Panc1 (cell line): ENCODE measurements around the gene PRKCQ. TPM values are rescaled to one million over a fixed set of nuclear protein-coding genes. Genes with fewer than 3 reads are reported as not detected.

ENCODE experiments used
- ATAC-seq: fragments of 200-7000 bp; cut with Tn5 transposase; 2 replicates; pipeline ENCODE4 v1.9.1; 2020; ENCODE audit warnings: mild to moderate bottlenecking, moderate library complexity
- BruUV-seq: library from RNA; stranded (reverse); fragments of 400-500 nt; replicated peaks from 2 replicates; lab custom pipeline; 2021; lab: Mats Ljungman, UMichigan
- CTCF ChIA-PET: fragments of 300-600 bp; sonication (Branson Sonifier 250); formaldehyde crosslinking; loops from one replicate; lab custom pipeline; 2022; ENCODE audit warnings: antibody characterized with exemption; lab: Charles Lee
- POLR2A ChIA-PET: fragments of 300-600 bp; sonication (Branson Sonifier 250); formaldehyde crosslinking; loops from one replicate; lab custom pipeline; 2022; ENCODE audit warnings: antibody characterized with exemption; lab: Charles Lee
- DNase-seq: peaks from one replicate; pipeline ENCODE4 v3.0.0-alpha.2; 2010; ENCODE audit warnings: low read depth, low spot score
- H3K27ac ChIP-seq: 2 replicates; pipeline ENCODE4 v1.5.1; 2011; ENCODE audit warnings: mild to moderate bottlenecking, low read length, inconsistent platforms
- H3K27me3 ChIP-seq: fragments of 200-500 bp; sonication (Bioruptor generic); 2 replicates; pipeline ENCODE4 v1.6.0; 2014; ENCODE audit warnings: low read length, inconsistent platforms; ENCODE audit not compliant: control insufficient read depth, insufficient read depth
- H3K36me3 ChIP-seq: fragments of 200-500 bp; sonication (Bioruptor generic); 2 replicates; pipeline ENCODE4 v1.5.1; 2014; ENCODE audit warnings: inconsistent platforms, mild to moderate bottlenecking, low read length, moderate library complexity; ENCODE audit not compliant: control insufficient read depth, insufficient read depth
- H3K4me1 ChIP-seq: 2 replicates; pipeline ENCODE4 v1.5.1; 2011; ENCODE audit warnings: inconsistent platforms, mild to moderate bottlenecking, low read length, moderate library complexity; ENCODE audit not compliant: control insufficient read depth, insufficient read depth
- H3K4me3 ChIP-seq, 2 experiments: 2 replicates each; pipeline ENCODE4 v1.5.1; 2011 to 2012; ENCODE audit warnings: low read depth in 2 of 2, low read length in 2 of 2, mild to moderate bottlenecking in 2 of 2, inconsistent platforms in 1 of 2, moderate library complexity in 1 of 2
- H3K9me3 ChIP-seq: fragments of 200-500 bp; sonication (Bioruptor generic); 2 replicates; pipeline ENCODE4 v1.5.1; 2014; ENCODE audit warnings: low read depth, mild to moderate bottlenecking, inconsistent platforms, low read length, moderate library complexity; ENCODE audit not compliant: control insufficient read depth, insufficient read depth
- CTCF ChIP-seq: fragments of 450-650 bp; IDR thresholded peaks from 2 replicates; pipeline ENCODE4 v1.5.1; 2017; ENCODE audit warnings: mild to moderate bottlenecking
- POLR2AphosphoS5 ChIP-seq: IDR thresholded peaks from 2 replicates; pipeline ENCODE4 v1.6.1; 2012; ENCODE audit warnings: mild to moderate bottlenecking, low read depth, low read length, moderate library complexity
- REST ChIP-seq, 2 experiments: IDR thresholded peaks; 2 replicates each; pipeline ENCODE4 v1.6.1; 2011 to 2012; ENCODE audit warnings: low read depth in 2 of 2, control low read depth in 1 of 2, low read length in 1 of 2, mild to moderate bottlenecking in 1 of 2, moderate library complexity in 1 of 2; ENCODE audit not compliant: insufficient read depth in 1 of 2
- SIN3A ChIP-seq: IDR thresholded peaks from 2 replicates; pipeline ENCODE4 v1.6.1; 2012; ENCODE audit warnings: low read depth, mild to moderate bottlenecking, low read length, moderate library complexity, borderline replicate concordance; ENCODE audit not compliant: insufficient read depth
- TCF7L2 ChIP-seq: IDR thresholded peaks from 2 replicates; pipeline ENCODE4 v1.6.1; 2011; ENCODE audit warnings: mild to moderate bottlenecking, low read depth, low read length, inconsistent platforms
- in situ Hi-C: cut with HindIII; loops from 2 replicates; pipeline ENCODE4 v1.10.0; 2016; ENCODE audit warnings: low sequenced_read_pairs, low pct_unique_long_range_greater_than_20kb
- intact Hi-C: fragments of 100-400 bp; cut with micrococcal nuclease; formaldehyde crosslinking; loops from one replicate; pipeline ENCODE4 v1.10.0; 2022; ENCODE audit not compliant: unreplicated experiment
- total RNA-seq: library from RNA; stranded (reverse); gene quantifications from one replicate; pipeline ENCODE4 v1.2.1, GENCODE V29; 2021; ENCODE audit not compliant: unreplicated experiment

Gene PRKCQ
- total RNA-seq, 1 experiment from 2014 or later = 0.23 TPM

GRCh38 chr10:6516929-6517284 lies 63.2 kb downstream of the PRKCQ start:
- no peak for TF ChIP-seq REST (IDR thresholded peaks at IDR 0.05; ENCODE audit: insufficient read depth in 1 of 2, low read depth in 2 of 2, low read length in 1 of 2)
- TF ChIP-seq POLR2AphosphoS5 = no peak
- no peak for TF ChIP-seq SIN3A
- TF ChIP-seq CTCF = no peak
- no peak for TF ChIP-seq TCF7L2
- no TSS peak for BruUV-seq
- H3K4me3 ChIP-seq = no peak overlapping the region
- POLR2A ChIA-PET = no interaction called here
- peaks cover 9% of the 10 kb centered on the region for H3K27me3 ChIP-seq
- no peak overlapping the region for H3K27ac ChIP-seq
- no peaks in the 10 kb centered on the region for H3K4me1 ChIP-seq
- no peak for DNase-seq
- in situ Hi-C loops = no loop called here
- H3K9me3 ChIP-seq = no peaks in the 10 kb centered on the region
- no peaks in the 10 kb centered on the region for H3K36me3 ChIP-seq
- CTCF ChIA-PET = no interaction called here
- intact Hi-C loops = no loop called here
- ATAC-seq = no peak

GRCh38 chr10:6516281-6516928 lies 63.7 kb downstream of the PRKCQ start:
- ChIA-PET CTCF (no interaction called here), POLR2A (no interaction called here)
- TF ChIP-seq REST (IDR thresholded peaks at IDR 0.05; ENCODE audit: insufficient read depth in 1 of 2, low read depth in 2 of 2, low read length in 1 of 2) (no peak), POLR2AphosphoS5 (no peak), CTCF (no peak), SIN3A (no peak), TCF7L2 (no peak)
- no TSS peak for BruUV-seq
- intact Hi-C loops (no loop called here), in situ Hi-C loops (no loop called here)
- Histone ChIP-seq H3K27me3 (peaks cover 9% of the 10 kb centered on the region), H3K9me3 (no peaks in the 10 kb centered on the region), H3K27ac (no peak overlapping the region), H3K4me3 (no peak overlapping the region), H3K4me1 (no peaks in the 10 kb centered on the region), H3K36me3 (no peaks in the 10 kb centered on the region)
- DNase-seq (no peak), ATAC-seq (no peak)
